HG02571 (cell line): Measurements from ENCODE around the gene TMPRSS11B.
A peak's percentile ranks its signal among the peaks of the same experiment; 100 is the strongest.
"Not testable (repeated sequence)": the region's sequence is repeated elsewhere in the genome, so short reads cannot be mapped to it uniquely, and the experiment has no call there.

ENCODE experiments used
- ATAC-seq: cut with Tn5 transposase; IDR thresholded peaks from one replicate; pipeline ENCODE4 v1.9.1; 2021; ENCODE audit warnings: mild to moderate bottlenecking, moderate library complexity; ENCODE audit not compliant: unreplicated experiment

TMPRSS11B gene

GRCh38 chr4:68245594-68245993 lies at the start of gene TMPRSS11B:
TMPRSS11B (minus strand) TSS chr4:68245694; CDS start chr4:68245558, 136 bp downstream.
- no peak for ATAC-seq

GRCh38 chr4:68291256-68291655 lies 45.8 kb upstream of the TMPRSS11B start:
- no peak for ATAC-seq

- ATAC-seq: no peak
Measured at GRCh38 chr4:68288393-68288740, 42.9 kb upstream of the TMPRSS11B start.

GRCh38 chr4:68287704-68288392 lies 42.4 kb upstream of the TMPRSS11B start:
- ATAC-seq: no peak

GRCh38 chr4:68283714-68284113 lies 38.2 kb upstream of the TMPRSS11B start:
- ATAC-seq: no peak

- no peak for ATAC-seq
Measured at GRCh38 chr4:68283095-68283494, 37.6 kb upstream of the TMPRSS11B start.

GRCh38 chr4:68281796-68282740 lies 36.6 kb upstream of the TMPRSS11B start:
- ATAC-seq: not testable (repeated sequence)

- no peak for ATAC-seq
Measured at GRCh38 chr4:68278029-68278428, 32.5 kb upstream of the TMPRSS11B start.

- no peak for ATAC-seq
Measured at GRCh38 chr4:68277627-68278026, 32.1 kb upstream of the TMPRSS11B start.

- ATAC-seq: peak; percentile 55
Measured at GRCh38 chr4:68272860-68273259, 27.4 kb upstream of the TMPRSS11B start.

GRCh38 chr4:68272380-68272779 lies 26.9 kb upstream of the TMPRSS11B start:
- ATAC-seq: peak; percentile 61

GRCh38 chr4:68271851-68272357 lies 26.4 kb upstream of the TMPRSS11B start:
- peak; percentile 48 for ATAC-seq

- no peak for ATAC-seq
Measured at GRCh38 chr4:68267433-68267944, 22.0 kb upstream of the TMPRSS11B start.

- ATAC-seq: no peak
Measured at GRCh38 chr4:68264875-68265565, 19.5 kb upstream of the TMPRSS11B start.

- no peak for ATAC-seq
Measured at GRCh38 chr4:68259191-68259590, 13.7 kb upstream of the TMPRSS11B start.

- no peak for ATAC-seq
Measured at GRCh38 chr4:68257719-68258118, 12.2 kb upstream of the TMPRSS11B start.

- ATAC-seq: no peak
Measured at GRCh38 chr4:68256284-68256683, 10.8 kb upstream of the TMPRSS11B start.

- ATAC-seq: no peak
Measured at GRCh38 chr4:68250151-68250930, 4.8 kb upstream of the TMPRSS11B start.

- ATAC-seq: peak; percentile 75
Measured at GRCh38 chr4:68249434-68249833, 3.9 kb upstream of the TMPRSS11B start.

GRCh38 chr4:68240620-68241019 lies 4.9 kb downstream of the TMPRSS11B start:
- ATAC-seq: no peak
